Mucosa of descending colon (tissue), 3 donors: Measurements from ENCODE around the gene ZNF121. TPM values are rescaled to one million over a fixed set of nuclear protein-coding genes. Genes with fewer than 3 reads are reported as not detected.

Source experiments
- ATAC-seq: fragments of 200-7000 bp; cut with Tn5 transposase; one replicate; pipeline ENCODE4 v1.9.1; 2020; ENCODE audit warnings: mild to moderate bottlenecking, moderate library complexity
- DNase-seq, 3 donors: peaks; one replicate each; pipeline ENCODE4 v3.0.0-alpha.2; 2020
- H3K36me3 ChIP-seq: fragments of 200-600 bp; one replicate; pipeline ENCODE4 v1.8.0; 2021; ENCODE audit warnings: low read depth, mild to moderate bottlenecking
- H3K4me1 ChIP-seq: fragments of 200-600 bp; one replicate; pipeline ENCODE4 v1.8.0; 2021; ENCODE audit warnings: low read depth, mild to moderate bottlenecking
- H3K4me3 ChIP-seq: fragments of 200-600 bp; one replicate; pipeline ENCODE4 v1.8.0; 2021; ENCODE audit warnings: mild to moderate bottlenecking
- H3K9me3 ChIP-seq: fragments of 200-600 bp; one replicate; pipeline ENCODE4 v1.8.0; 2021; ENCODE audit warnings: mild to moderate bottlenecking
- intact Hi-C, 2 donors: fragments of 100-400 bp; cut with DNase I in 1 of 2; cut with micrococcal nuclease in 1 of 2; formaldehyde crosslinking; loops; one replicate each; pipeline versions ENCODE4 v1.11.0 to v1.11.1; 2022; cut with DNase I, micrococcal nuclease
- long read RNA-seq, 2 donors: library from polyadenylated mRNA; unstranded; transcript quantifications; one replicate each; pipeline ENCODE4 v2.0.0, GENCODE V29; 2019 to 2021
- total RNA-seq, 3 donors: library from RNA; stranded (reverse); fragmentation: NEBNext Ultra II Directional in 2 of 3; extraction: Animal tissue kit (Norgen Biotek cat#: 25700) in 2 of 3; gene quantifications; one replicate each; pipeline versions ENCODE4 v1.2.1 to v1.2.4, GENCODE V29; 2021 to 2023
- TF ChIP-seq, protein P1 (sequence below): fragments of 200-600 bp; IDR thresholded peaks from one replicate; pipeline ENCODE4 v1.8.0; 2022; ENCODE audit warnings: antibody characterized with exemption, mild to moderate bottlenecking
- donor health status: DM: no; HTN: no; CAD: no; lungs with moderate emphysema.
- donor health status: DM: no; HTN: no; CAD: no.
- donor health status: DM: no; HTN: yes; CAD: no.

ZNF121 gene
- total RNA-seq: 10 to 100 TPM; 17.0 to 26.3 (median 22.2) TPM
- long read RNA-seq, donor 1, full-length matches to known transcripts: 2 of 2 reads
- long read RNA-seq, donor 1, partial matches to known transcripts: 0 of 2 reads
- long read RNA-seq, donor 1, other reads (novel, unspliced or antisense): 0 of 2 reads
- long read RNA-seq, donor 2, partial matches to known transcripts: 0 of 4 reads
- long read RNA-seq, donor 2, other reads (novel, unspliced or antisense): 2 of 4 reads

GRCh38 chr19:9584073-9584833 is at the start of gene ZNF121:
Gene ZNF121, minus strand, starts transcription at chr19:9584504. Its CDS starts 16,407 bp downstream, at chr19:9568097.
- DNase-seq (peak; percentile 89 to 92 (median 90)), ATAC-seq (peak; percentile 97)
- Histone ChIP-seq H3K36me3 (no peaks in the 10 kb centered on the region), H3K4me3 (peak within 1 kb of the TSS; percentile 85), H3K9me3 (peaks cover 21% of the 10 kb centered on the region), H3K4me1 (peaks cover 4% of the 10 kb centered on the region)
- intact Hi-C loops: no loop called here
- TF ChIP-seq, protein P1, sequence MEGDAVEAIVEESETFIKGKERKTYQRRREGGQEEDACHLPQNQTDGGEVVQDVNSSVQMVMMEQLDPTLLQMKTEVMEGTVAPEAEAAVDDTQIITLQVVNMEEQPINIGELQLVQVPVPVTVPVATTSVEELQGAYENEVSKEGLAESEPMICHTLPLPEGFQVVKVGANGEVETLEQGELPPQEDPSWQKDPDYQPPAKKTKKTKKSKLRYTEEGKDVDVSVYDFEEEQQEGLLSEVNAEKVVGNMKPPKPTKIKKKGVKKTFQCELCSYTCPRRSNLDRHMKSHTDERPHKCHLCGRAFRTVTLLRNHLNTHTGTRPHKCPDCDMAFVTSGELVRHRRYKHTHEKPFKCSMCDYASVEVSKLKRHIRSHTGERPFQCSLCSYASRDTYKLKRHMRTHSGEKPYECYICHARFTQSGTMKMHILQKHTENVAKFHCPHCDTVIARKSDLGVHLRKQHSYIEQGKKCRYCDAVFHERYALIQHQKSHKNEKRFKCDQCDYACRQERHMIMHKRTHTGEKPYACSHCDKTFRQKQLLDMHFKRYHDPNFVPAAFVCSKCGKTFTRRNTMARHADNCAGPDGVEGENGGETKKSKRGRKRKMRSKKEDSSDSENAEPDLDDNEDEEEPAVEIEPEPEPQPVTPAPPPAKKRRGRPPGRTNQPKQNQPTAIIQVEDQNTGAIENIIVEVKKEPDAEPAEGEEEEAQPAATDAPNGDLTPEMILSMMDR: no peak

DNA sequence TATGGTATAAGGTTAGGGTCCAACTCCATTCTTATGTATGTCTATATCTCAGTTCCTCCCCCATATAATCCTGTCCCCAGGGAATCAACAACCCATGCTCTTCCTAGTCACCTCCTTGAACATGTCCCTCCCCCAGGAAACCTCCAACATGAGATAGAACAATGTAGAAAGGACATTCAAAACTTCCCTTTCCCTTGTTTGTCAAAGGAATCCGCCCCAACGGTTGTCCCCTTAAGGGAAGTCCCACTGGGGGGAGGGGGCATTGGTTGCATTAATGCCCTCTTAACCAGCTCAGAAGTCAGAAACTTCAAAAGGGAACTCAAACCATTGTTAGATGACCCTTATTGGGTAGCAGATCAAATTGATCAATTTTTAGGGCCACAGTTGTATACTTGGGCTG is 43.6 kb upstream of the ZNF121 start:
- H3K36me3 ChIP-seq: no peaks in the 10 kb centered on the region
- H3K4me3 ChIP-seq: no peak overlapping the region
- no peak for ATAC-seq
- no peaks in the 10 kb centered on the region for H3K4me1 ChIP-seq
- DNase-seq: no peak
- H3K9me3 ChIP-seq: no peaks in the 10 kb centered on the region
- intact Hi-C loops: loop anchor here in 1 of 2 donors (10.0 kb wide), 1 partner anchor 167 kb away; no protein-coding TSS in a partner anchor
- TF ChIP-seq, protein P1: no peak

GRCh38 chr19:9622531-9622930 is 38.2 kb upstream of the ZNF121 start:
- intact Hi-C loops: loop anchor here (5.0 to 10.0 kb wide), 2 partner anchors 172 to 175 kb away; no protein-coding TSS in a partner anchor
- H3K9me3 ChIP-seq: no peaks in the 10 kb centered on the region
- ATAC-seq: no peak
- H3K36me3 ChIP-seq: no peaks in the 10 kb centered on the region
- no peak for DNase-seq
- TF ChIP-seq, protein P1: no peak
- H3K4me1 ChIP-seq: peaks cover 7% of the 10 kb centered on the region
- no peak overlapping the region for H3K4me3 ChIP-seq

GRCh38 chr19:9621156-9622037 is 37.1 kb upstream of the ZNF121 start, which contains the start of gene ZNF561:
Gene ZNF561, minus strand, starts transcription at chr19:9621232. Its CDS starts 1,776 bp downstream, at chr19:9619456.
- TF ChIP-seq, protein P1: no peak
- DNase-seq: peak; percentile 88 to 92 (median 91)
- intact Hi-C loops: loop anchor here (5.0 to 10.0 kb wide), 2 partner anchors 173 to 176 kb away; no protein-coding TSS in a partner anchor
- H3K4me1 ChIP-seq: peaks cover 7% of the 10 kb centered on the region
- no peaks in the 10 kb centered on the region for H3K9me3 ChIP-seq
- peaks cover 5% of the 10 kb centered on the region for H3K36me3 ChIP-seq
- peak within 1 kb of the TSS; percentile 53 for H3K4me3 ChIP-seq
- peak; percentile 95 for ATAC-seq

DNA sequence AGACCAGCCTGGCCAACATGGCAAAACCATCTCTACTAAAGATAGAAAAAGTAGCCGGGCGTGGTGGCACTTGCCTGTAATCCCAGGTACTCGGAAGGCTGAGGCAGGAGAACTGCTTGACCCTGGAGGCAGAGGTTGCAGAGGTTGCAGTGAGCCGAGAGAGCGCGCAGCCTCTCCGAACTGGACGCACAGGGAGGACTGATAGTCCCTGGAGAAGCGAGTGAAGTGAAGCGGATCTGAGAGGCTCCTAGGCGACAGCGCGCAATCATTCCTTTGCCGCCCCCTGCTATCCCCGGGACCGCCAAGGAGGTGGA is 36.5 kb upstream of the ZNF121 start:
- Histone ChIP-seq H3K4me1 (peaks cover 7% of the 10 kb centered on the region), H3K4me3 (peak overlapping the region; percentile 53), H3K9me3 (no peaks in the 10 kb centered on the region), H3K36me3 (peaks cover 5% of the 10 kb centered on the region)
- intact Hi-C loops: loop anchor here (5.0 to 10.0 kb wide), 2 partner anchors 174 to 177 kb away; no protein-coding TSS in a partner anchor
- TF ChIP-seq, protein P1: no peak
- no peak for DNase-seq
- ATAC-seq: peak; percentile 68
